NAMALWA (cell line): Measurements from ENCODE around the gene UBE3D.
A peak's percentile ranks its signal among the peaks of the same experiment; 100 is the strongest.
"Not testable (repeated sequence)": the region's sequence is repeated elsewhere in the genome, so short reads cannot be mapped to it uniquely, and the experiment has no call there.

Experiments used
- DNase-seq: peaks from one replicate; pipeline ENCODE4 v3.0.0-alpha.2; 2015; ENCODE audit warnings: low spot score

The UBE3D gene

DNA sequence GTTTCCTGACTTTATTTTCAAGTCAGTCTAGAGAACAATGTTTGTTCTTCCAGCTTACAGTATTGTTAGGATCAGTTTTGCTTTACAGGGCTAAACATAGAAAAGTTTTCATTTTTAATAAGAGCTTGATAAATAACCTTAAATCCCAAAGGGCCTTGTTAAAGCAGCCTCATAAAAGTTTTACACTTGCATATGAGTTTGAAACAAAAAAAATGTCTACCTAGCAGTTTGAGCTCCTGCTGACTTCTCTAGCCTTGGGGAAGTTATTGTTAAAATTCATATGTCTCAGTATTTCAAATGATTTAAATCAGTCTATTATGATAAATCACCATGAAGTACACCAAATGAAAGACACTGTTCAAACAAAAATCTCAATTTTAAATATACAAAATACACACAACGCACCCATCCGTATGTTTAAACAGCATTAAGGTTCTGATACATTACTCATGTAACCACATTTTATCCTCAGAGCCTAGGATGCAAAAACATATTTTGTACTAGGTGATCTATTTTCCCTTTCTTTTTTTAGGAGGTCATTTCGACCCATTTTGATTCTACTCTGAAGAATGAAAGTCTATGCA lies 87.2 kb downstream of the UBE3D start:
- no peak for DNase-seq

GRCh38 chr6:82976179-82976578 lies 89.5 kb downstream of the UBE3D start:
- no peak for DNase-seq

- no peak for DNase-seq
These were observed 93.7 kb downstream of the UBE3D start for GRCh38 chr6:82971877-82972460.

GRCh38 chr6:82970839-82971238 lies 94.8 kb downstream of the UBE3D start:
- DNase-seq: no peak

DNA sequence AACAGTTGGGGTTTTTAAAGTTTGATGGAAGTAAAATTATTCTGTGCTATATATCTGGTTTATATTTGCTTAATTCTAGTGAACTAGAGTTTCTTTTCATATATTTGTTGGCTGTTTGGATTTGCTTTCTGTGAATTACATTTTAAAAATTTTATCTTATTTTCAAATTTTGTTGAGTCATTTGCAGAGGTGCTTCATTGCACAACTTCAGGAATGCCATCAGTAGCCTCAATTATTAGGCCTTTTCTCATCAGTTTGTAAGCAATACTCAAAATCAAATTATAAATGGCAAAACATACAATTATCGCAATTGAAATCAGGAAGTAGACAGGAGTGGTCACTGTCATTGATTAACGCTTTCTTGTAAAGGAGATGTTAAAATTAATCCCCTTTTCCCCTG lies 96.9 kb downstream of the UBE3D start:
- no peak for DNase-seq

- DNase-seq: no peak
These were observed 102.3 kb downstream of the UBE3D start for GRCh38 chr6:82963191-82963925.

DNA sequence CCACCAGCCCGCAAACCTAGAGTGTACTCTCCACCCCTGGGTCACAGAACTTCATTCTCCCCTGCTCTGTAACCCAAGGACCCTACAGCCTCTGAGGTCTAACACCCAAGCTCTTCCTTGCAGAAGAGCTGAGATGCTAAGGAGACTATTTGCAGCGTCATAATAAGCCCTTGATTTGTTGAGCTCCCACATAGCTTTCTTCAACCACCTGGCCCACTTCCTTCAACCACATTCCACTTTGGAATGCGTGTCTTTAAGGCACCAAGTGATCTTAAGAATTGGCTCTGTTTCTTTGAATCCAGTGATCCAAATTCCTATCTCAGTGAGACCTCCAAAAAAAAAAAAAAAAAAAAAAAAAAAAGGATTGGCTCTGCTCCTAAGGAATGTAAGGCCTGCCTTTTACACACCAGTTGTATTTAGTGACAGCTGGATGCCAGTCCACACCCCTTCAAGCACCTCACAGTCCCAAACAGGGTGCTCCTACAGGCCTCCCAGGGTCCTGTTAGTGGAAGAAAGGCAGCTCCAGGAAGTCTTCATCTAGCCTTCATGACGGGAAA lies 106.2 kb downstream of the UBE3D start:
- no peak for DNase-seq

DNA sequence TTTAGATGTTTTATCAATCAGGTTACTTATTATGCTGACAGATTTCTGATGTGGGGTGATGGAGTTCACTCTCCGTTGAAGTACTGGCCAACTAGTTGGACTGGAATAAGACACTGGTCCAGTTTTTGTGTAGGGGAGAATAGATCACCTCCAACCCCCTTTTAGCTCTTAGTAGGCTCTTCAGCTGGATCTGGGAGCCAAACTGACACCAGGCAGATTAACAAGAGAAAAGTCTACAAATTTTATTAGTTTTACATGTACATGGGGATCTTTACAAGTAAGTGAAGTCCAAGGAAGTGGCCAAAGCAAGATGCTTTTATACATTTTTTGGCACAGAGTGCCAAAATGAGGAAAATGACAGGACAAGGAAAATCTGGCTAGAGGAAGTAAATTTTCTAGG lies 107.1 kb downstream of the UBE3D start:
- DNase-seq: no peak

DNA sequence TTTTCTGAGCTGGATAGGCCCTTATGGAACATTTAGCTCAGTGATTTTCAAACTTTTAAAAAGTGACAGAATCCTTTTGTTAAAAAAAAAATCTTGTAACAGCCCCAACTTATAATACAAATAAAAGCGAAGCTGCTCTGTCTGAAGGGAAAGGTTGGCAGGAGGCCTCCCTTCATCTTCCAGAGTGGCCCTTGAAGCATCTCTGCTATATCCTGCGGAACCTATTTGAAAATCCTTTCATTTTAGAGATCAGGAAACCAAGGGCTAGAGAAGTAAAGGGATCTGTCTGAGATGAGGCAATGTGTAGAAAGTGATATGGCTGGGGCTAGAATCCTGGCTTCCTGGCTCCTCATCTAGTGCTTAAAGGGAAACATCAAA lies 107.8 kb downstream of the UBE3D start:
- DNase-seq: no peak

- DNase-seq: no peak
These were observed 108.3 kb downstream of the UBE3D start for GRCh38 chr6:82957171-82957867.

- DNase-seq: no peak
These were observed 109.8 kb downstream of the UBE3D start for GRCh38 chr6:82955841-82956240.

DNA sequence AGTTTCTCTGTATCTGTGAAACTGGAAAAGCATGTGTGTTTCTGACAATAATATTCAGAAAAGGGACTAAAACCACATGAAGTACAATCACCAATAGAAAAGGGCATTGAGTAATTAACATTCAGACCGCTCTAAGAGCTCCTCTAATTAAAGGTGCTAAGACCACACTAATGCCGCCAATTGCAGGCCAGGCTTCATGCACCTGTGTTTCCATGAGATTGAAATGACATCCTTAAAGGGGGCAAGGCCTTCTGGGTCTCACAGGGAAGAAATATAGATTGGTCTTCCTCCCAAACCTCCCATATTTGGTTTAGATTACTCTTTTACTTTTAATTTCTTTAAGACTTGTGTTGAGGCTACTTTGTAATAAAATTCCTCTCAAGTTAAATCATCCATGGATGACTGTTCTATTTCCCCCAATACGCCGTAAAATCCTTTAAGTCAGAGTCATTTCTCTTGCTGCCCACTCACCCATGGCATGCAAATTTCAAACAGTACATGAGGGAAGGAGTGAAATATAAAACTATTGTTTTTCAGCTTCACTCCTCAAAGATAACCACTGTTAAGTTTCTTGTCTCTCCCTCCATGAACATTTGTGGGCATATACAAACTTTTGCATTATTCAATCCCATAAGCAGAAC lies 110.6 kb downstream of the UBE3D start:
- DNase-seq: peak; percentile 42

- DNase-seq: no peak
These were observed 111.3 kb downstream of the UBE3D start for GRCh38 chr6:82954356-82954755.

DNA sequence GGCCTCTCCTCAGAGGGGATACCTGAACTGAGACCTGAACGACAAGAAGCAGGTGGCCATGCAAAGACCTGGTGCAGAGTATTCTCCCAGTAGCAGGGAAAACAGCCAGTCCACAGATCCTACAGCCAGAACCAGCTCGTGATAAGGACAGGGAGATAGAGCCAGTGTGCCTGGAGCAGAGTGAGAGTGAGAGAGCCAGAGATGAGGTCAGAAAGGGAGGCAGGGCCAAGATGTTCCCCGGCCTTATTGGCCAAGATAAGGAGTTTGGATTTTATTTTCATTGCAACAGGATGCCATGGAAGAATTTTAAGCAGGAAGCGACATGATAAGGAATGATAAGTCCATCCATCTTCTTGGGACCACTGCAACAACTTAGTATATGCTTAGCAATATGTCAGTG lies 111.8 kb downstream of the UBE3D start:
- no peak for DNase-seq

DNA sequence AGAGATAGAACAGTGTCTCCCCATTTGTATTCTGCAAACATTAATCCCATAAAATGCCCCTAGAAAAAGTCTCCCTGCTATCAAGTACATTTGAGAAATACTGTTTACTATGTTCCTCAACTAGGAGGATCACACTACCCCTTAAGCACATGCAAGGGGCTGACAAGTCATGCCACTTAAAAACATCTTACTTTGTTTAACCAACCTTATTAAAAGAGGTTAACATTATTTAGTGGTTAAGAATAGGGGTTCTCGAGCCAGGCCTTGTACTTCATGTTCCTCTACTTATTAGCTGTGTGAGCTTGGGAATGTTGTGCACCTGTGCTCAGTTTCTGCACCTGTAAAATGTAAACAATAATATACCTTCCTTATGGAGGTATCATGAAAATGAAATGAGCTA lies 113.7 kb downstream of the UBE3D start:
- no peak for DNase-seq

GRCh38 chr6:82951389-82951788 lies 114.3 kb downstream of the UBE3D start:
- no peak for DNase-seq

DNA sequence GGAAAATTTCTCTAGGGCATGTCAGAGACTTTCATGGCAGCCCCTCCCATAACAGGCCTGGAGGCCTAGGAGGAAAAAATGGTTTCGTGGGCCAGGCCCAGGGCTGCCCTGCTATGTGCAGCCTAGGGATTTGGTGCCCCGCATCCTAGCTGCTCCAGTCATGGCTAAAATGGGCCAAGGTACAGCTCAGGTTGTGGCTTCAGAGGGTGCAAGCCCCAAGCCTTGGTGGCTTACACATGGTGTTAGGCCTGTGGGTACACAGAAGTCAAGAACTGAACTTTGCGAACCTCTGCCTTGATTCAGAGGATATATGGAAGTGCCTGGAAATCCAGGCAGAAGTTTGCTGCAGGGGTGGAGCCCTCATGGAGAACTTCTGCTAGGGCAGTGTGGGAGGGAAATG lies 134.7 kb downstream of the UBE3D start:
- DNase-seq: not testable (repeated sequence)

GRCh38 chr6:82924799-82925535 lies 140.7 kb downstream of the UBE3D start:
- DNase-seq: no peak

GRCh38 chr6:82921258-82921657 lies 144.4 kb downstream of the UBE3D start:
- DNase-seq: no peak

DNA sequence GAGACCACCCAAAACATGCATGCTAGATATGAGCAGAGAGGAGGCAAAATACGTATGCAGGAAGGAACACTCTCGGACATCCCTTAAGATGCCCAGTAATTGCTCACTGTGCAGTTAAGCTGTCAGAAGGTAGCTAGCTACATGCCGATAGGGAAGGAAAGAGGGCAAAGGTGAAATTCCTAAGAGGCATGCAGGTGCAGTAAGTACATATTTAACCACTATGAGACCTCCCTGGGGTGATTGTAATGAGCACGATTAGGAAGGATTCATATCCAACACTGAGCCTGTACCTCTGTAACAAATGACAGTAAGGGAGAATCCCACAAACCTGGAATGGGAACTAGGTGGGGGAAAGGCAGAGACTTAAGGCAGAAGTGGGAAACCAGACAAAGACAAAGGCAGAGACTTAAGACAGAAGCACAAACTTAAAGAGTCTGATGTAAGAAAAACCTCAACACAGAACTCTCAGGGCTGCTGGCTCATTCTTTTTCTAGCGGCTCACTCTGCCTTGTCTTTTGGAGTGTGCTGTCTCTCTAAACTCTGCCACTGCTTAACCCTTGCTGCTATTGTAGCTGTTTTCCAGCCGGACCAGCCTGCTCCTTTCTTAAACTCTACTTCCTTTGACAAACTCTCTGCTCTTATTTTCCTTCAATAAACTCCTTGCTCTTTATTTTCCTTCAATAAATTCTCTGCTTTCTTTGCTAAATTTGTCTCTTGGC lies 148.1 kb downstream of the UBE3D start:
- no peak for DNase-seq

- no peak for DNase-seq
These were observed 150.0 kb downstream of the UBE3D start for GRCh38 chr6:82915666-82916065.
